HG03280 (cell line): ENCODE results near the gene PLEKHJ1.

Source experiments
- ATAC-seq: cut with Tn5 transposase; IDR thresholded peaks from one replicate; pipeline ENCODE4 v1.9.1; 2021; ENCODE audit warnings: mild to moderate bottlenecking, moderate library complexity; ENCODE audit not compliant: unreplicated experiment

The PLEKHJ1 gene

GRCh38 chr19:2224754-2225349, 11.3 kb downstream of the PLEKHJ1 start:
- ATAC-seq, result no peak

GRCh38 chr19:2223959-2224358, 12.2 kb downstream of the PLEKHJ1 start:
- no peak for ATAC-seq

DNA sequence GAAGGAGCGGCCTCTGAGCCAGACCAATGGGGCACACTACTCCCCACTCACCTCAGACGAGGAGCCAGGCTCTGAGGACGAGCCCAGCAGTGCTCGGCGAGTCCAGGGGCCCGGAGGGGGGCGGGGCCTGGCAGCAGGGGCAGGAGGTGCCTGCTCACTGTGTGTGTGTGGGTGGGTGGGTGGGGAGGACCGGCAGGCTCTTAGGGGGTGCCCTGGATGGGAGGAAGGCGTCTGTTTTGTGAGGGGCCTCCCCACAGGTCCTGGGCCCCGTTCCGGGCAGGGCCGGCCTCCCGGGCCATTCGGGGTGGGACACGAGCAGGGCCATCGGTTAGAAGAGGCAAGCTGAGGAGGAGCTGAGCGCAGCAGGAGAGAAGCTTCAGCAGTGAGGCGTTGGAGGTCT, 12.7 kb downstream of the PLEKHJ1 start:
- ATAC-seq, result no peak

DNA sequence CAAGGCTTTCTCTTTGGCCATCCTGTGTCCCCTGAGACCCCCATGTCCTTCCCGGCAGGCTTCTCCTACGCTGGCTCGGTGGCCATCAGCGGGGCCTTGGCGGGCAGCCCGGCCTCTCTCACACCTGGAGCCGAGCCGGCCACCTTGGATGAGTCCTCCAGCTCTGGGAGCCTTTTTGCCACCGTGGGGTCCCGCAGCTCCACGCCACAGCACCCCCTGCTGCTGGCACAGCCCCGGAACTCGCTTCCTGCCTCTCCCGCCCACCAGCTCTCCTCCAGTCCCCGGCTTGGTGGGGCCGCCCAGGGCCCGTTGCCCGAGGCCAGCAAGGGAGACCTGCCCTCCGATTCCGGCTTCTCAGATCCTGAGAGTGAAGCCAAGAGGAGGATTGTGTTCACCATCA, 14.2 kb downstream of the PLEKHJ1 start:
- no peak for ATAC-seq

DNA sequence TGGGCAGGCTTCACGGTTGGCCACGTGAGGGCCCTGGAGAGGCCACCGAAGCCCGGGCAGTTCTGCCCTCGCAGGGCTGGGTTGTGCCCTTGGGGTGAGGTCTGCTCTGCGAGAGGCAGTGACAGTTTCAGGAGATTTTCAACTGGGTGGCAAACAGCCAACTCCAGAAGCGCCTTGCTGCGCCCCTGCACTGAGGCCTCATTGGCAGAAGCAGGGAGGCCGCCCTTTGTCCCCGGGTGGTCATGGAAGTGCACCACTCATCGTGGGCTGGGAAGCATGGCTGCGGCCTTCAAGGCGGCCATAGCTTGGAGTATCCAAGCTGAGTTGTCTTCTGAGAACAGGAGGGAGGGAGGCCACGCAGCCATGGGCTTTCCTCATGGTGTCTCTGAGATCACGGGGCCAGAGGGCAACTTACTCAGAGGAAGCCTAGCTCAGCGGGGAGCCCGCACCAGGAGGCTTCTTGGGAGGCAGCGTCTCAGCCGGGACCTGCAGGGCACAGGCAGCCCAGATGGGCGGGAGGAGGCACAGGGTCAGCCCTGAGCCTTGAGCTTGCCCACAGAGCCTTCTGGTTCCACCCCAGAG, 14.8 kb downstream of the PLEKHJ1 start:
- no peak for ATAC-seq

DNA sequence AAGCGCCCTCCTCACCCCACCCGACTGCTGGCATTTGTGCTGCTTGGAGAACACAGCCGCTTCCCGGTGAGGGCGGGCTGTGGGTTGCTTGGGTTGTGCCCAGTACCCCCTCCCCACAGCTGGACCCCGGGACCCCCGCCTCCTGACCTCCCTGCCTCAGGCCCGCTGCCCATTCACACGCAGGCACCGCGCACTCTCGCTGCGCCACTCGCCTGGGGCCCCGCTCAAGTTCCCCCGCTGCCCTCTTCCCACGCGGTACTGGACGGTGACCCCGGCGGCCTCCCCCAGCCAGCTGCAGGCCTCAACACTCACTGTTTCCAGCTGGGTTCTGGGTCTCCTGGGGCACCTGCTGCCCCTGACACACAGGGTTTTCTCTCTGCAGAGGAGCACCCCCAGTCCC, 16.4 kb downstream of the PLEKHJ1 start:
- no peak for ATAC-seq

DNA sequence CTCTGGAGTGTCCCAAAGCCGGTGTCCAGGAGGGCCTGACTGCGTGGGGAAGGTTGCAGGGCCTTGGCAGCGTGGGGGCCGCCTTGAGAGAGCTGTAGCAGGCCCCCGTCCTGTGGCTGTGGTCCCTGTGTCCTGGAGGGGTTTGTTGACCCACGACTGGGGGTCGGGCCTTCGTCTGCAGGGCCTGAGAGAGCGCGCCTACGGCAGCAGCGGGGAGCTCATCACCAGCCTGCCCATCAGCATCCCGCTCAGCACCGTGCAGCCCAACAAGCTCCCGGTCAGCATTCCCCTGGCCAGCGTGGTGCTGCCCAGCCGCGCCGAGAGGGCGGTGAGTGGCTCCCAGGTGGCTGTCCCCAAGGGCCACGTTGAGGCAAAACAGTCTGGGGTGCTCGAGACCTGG, 18.5 kb downstream of the PLEKHJ1 start:
- no peak for ATAC-seq

DNA sequence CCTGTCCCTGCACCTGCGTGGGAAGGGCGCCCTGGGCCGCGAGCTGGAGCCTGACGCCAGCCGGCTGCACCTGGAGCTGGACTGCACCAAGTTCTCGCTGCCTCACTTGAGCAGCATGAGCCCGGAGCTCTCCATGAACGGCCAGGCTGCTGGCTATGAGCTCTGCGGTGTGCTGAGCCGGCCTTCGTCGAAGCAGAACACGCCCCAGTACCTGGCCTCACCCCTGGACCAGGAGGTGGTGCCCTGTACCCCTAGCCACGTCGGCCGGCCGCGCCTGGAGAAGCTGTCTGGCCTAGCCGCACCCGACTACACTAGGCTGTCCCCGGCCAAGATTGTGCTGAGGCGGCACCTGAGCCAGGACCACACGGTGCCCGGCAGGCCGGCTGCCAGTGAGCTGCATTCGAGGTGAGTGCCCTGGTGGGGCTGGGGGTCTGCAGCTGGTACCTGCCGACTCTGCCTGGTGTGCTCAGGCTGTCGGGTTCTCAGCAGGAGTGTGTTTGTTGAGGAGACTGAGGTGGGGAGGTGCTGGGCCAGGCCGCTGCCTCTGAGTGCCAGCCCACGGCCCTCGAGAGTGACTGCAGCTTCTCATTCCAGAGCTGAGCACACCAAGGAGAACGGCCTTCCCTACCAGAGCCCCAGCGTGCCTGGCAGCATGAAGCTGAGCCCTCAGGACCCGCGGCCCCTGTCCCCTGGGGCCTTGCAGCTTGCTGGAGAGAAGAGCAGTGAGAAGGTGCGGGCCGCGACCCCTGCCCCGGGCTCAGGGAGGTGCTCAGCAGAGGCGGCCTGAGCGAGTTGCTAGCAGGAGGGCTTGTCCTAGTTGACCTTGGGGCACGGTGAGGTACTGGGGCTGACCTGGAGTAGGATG, 19.5 kb downstream of the PLEKHJ1 start:
- no peak for ATAC-seq

- ATAC-seq, result no peak
These were observed 20.8 kb downstream of the PLEKHJ1 start for GRCh38 chr19:2215281-2215751.

GRCh38 chr19:2214251-2214650, 21.9 kb downstream of the PLEKHJ1 start:
- no peak for ATAC-seq

DNA sequence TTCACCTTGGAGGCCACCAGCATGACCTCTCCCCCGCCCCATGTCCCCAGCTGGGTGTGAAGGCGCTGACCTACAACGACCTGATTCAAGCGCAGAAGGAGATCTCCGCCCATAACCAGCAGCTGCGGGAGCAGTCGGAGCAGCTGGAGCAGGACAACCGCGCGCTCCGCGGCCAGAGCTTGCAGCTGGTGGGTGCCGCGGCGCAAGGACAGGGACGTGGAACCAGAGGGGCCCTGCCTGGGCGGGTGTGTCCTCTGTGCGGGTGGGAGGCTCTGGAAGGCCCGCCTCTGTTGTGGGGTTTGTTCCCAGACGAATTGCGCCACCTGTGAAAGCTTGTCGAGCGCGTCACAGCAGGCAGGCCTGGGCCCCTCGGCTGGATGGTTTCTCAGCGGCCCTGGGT, 22.3 kb downstream of the PLEKHJ1 start:
- ATAC-seq, result no peak

DNA sequence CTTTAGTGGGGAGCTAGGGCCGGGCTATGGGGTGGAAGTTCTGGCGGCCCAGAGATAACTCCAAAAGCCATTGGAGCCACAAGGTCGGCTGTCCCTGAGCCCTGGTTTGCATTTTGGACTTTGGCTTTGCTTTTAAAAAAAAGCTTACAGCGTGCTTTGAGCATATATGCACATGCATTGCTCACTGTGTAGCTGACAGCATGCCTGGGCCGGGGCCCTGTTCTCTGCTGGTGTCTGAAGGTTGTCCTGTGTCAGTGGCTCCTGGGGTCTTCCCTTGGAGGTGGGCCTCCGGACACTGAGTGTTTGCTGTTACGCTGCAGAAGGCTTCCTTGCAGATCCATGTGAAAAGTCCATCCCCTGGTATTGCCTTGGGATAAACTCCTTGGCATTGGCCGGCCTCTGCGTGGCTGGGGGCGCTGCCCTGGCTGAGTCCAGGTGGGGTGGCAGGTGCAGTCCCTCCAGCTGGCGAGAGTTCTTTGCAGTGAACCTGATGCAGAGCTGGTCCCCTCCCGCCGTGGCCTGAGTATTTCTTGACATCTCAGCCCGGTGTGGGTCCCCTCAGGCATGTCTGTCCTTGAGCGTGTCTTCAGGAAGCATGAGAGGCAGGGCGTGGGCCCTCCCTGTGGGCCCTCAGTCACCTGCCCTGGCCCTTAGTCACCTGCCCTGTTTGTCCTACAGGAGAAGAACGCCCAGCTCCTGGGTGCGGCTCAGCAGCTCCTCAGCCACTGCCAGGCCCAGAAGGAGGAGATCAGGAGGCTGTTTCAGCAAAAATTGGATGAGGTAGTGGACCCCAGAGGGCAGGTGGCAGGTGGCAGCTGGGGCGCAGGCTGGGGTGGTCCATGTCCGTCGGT, 23.0 kb downstream of the PLEKHJ1 start:
- ATAC-seq, result no peak

- no peak for ATAC-seq
These were observed 25.0 kb downstream of the PLEKHJ1 start for GRCh38 chr19:2210987-2211740.

DNA sequence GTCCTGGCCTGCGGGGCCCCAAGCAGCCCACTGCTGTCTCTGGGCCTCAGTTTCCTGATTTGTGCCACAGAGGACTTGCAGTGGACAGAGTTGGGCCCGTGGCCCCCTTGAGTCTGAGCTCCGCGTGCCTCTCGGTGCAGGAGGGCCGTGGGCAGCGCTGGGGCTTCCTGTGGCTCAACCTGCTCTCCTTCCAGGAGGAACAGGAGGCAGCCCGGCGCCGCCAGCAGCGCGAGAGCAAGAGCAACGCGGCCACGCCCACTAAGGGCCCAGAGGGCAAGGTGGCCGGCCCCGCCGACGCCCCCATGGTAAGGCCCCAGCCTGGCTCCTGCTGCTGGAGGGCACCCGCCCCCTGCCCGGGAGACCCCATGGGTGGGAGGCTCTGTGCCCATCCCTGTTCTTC, 25.9 kb downstream of the PLEKHJ1 start:
- no peak for ATAC-seq

DNA sequence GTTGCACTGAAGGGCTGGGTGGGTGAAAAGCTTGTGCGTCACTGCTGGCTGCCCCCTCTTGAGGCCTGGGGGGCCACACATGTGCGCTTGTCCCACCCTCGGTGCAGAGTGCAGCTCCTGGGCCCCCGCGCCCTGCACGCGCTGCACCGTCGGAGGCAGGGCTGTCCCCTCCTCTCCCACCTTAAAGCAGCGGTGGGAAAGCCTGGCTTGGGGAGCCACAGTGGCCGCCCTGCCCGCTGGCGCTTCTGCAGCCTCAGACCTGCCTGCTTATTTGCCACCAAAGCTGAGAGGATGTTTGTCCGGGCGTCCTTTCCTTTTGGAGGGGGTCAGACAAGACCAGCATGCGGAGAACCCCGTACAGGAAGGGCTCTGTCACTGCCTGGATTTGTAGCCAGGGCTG, 26.7 kb downstream of the PLEKHJ1 start:
- no peak for ATAC-seq

DNA sequence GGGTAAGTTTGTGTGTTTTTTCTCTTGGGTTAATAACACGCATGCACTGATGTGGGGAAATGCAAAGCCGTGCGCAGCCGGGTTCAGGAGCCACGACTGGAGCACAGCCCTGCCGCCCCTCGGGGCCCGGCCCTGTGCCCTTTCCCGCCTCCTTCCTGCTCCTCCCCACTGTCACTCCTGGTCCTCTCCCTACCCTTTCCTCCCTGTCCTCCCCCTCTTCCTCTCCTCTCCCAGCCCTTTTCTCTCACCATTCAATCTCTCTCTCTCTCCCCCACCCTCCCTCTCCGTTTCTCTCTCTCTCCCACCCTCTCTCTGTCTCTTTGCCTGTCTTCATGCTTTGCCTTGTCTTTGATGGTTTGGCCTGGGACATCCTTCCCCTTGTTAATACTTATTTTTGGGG, 27.2 kb downstream of the PLEKHJ1 start:
- no peak for ATAC-seq

GRCh38 chr19:2207991-2208860, 27.9 kb downstream of the PLEKHJ1 start:
- no peak for ATAC-seq

GRCh38 chr19:2207008-2207407, 29.1 kb downstream of the PLEKHJ1 start:
- no peak for ATAC-seq

DNA sequence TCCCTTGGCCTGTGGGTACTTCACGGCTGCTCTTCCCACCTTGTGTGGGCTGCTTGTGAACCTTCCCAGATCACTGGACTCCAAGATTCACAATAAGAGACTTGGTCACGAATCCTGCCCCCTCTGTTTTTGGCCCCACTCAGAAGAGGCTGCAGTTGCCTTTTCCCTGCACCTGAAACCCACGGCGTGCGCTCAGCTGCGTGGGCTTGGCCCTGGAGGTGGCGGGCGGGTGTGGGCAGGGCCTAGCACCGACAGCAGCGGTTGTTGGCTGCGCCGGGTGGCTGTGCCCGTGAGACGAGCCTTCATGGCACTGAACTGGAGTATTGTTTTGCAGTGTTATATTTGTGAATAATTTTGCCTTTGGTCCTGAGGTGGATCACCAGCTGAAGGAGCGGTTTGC, 33.8 kb downstream of the PLEKHJ1 start:
- no peak for ATAC-seq
